Stimulated activated CD8-positive, alpha-beta memory T cell treated with anti-CD3 and anti-CD28 coated beads, Interleukin-15, amount 100 ng/mL, for 24 hours (primary cell): ENCODE measurements around the gene TALDO1.

Source experiments
- DNase-seq: peaks from one replicate; pipeline ENCODE4 v3.0.0-alpha.2; 2020; ENCODE audit warnings: low read depth

TALDO1 gene

GRCh38 chr11:769887-770641, 22.8 kb downstream of the TALDO1 start:
- no peak for DNase-seq

- no peak for DNase-seq
Measured at GRCh38 chr11:770642-771616, 23.7 kb downstream of the TALDO1 start.

GRCh38 chr11:771617-772204, 24.4 kb downstream of the TALDO1 start:
- DNase-seq, result no peak

- DNase-seq, result no peak
Measured at GRCh38 chr11:772429-773390, 25.4 kb downstream of the TALDO1 start.

- no peak for DNase-seq
Measured at GRCh38 chr11:773425-773824, 26.2 kb downstream of the TALDO1 start.

- DNase-seq, result no peak
Measured at GRCh38 chr11:773830-774229, 26.6 kb downstream of the TALDO1 start.

- no peak for DNase-seq
Measured at GRCh38 chr11:774873-775592, 27.8 kb downstream of the TALDO1 start.

- DNase-seq, result no peak
Measured at GRCh38 chr11:776263-776560, 28.9 kb downstream of the TALDO1 start.

- no peak for DNase-seq
Measured at GRCh38 chr11:776561-777287, 29.5 kb downstream of the TALDO1 start.

GRCh38 chr11:777288-778255, 30.3 kb downstream of the TALDO1 start, which contains the start of gene GATD1:
Gene GATD1, minus strand, starts transcription at chr11:777487. Its CDS starts 25 bp downstream, at chr11:777462.
- peak; percentile 90 for DNase-seq

- DNase-seq, result no peak
Measured at GRCh38 chr11:778976-779954, 32.0 kb downstream of the TALDO1 start.

- DNase-seq, result no peak
Measured at GRCh38 chr11:779955-780532, 32.8 kb downstream of the TALDO1 start.

GRCh38 chr11:782264-783174, 35.3 kb downstream of the TALDO1 start:
- DNase-seq, result no peak

GRCh38 chr11:783581-784015, 36.3 kb downstream of the TALDO1 start:
- no peak for DNase-seq

- DNase-seq, result no peak
Measured at GRCh38 chr11:786235-787083, 39.2 kb downstream of the TALDO1 start.
